HEK293 (cell line): ENCODE results near the gene LMCD1.

ENCODE experiments used
- CTCF ChIA-PET: fragments of 350-600 bp; formaldehyde crosslinking; extraction: SDS; loops from one replicate; lab custom pipeline; 2021; ENCODE audit warnings: antibody characterized with exemption; lab: Yijun Ruan, JAX
- POLR2A ChIA-PET: fragments of 300-600 bp; formaldehyde crosslinking; extraction: SDS; loops from one replicate; lab custom pipeline; 2020; ENCODE audit warnings: antibody characterized with exemption, inconsistent platforms; lab: Yijun Ruan, JAX
- H3K27ac ChIP-seq: fragments of 200-500 bp; sonication (Bioruptor generic); 2 replicates; pipeline ENCODE4 v1.5.1; 2014; ENCODE audit warnings: low read depth, low read length, control low read depth, inconsistent platforms; ENCODE audit errors: extremely low read depth
- H3K36me3 ChIP-seq, 2 experiments: fragments of 200-500 bp in 1 of 2; sonication (Bioruptor generic) in 1 of 2; 1 replicate in 1 of 2; 2 replicates in 1 of 2; pipeline ENCODE4 v1.5.1; 2014 to 2017; ENCODE audit warnings: inconsistent platforms in 2 of 2, low read length in 2 of 2; ENCODE audit not compliant: control insufficient read depth in 2 of 2, insufficient read depth in 1 of 2
- H3K4me1 ChIP-seq: fragments of 200-500 bp; sonication (Bioruptor generic); 2 replicates; pipeline ENCODE4 v1.5.1; 2014; ENCODE audit warnings: mild to moderate bottlenecking, low read length, inconsistent platforms; ENCODE audit not compliant: control insufficient read depth, insufficient read depth
- H3K4me3 ChIP-seq: 2 replicates; pipeline ENCODE4 v1.5.1; 2011; ENCODE audit warnings: low read depth, mild to moderate bottlenecking, control low read depth, low read length, moderate library complexity
- H3K9me3 ChIP-seq: fragments of 200-500 bp; sonication (Bioruptor generic); 2 replicates; pipeline ENCODE4 v1.5.1; 2014; ENCODE audit warnings: low read depth, low read length, inconsistent platforms; ENCODE audit not compliant: control insufficient read depth, insufficient read depth
- HOXC10 ChIP-seq: sonication (generic); formaldehyde crosslinking; IDR thresholded peaks from 2 replicates; pipeline ENCODE4 v1.8.1; 2023; ENCODE audit warnings: mild to moderate bottlenecking, missing genetic modification reagents
- HOXD13 ChIP-seq: sonication (generic); formaldehyde crosslinking; IDR thresholded peaks from 2 replicates; pipeline ENCODE4 v1.8.0; 2022; ENCODE audit warnings: missing genetic modification reagents, borderline replicate concordance
- KLF9 ChIP-seq: fragments of 450-650 bp; formaldehyde crosslinking; IDR thresholded peaks from 2 replicates; pipeline ENCODE4 v1.5.1; 2016; ENCODE audit warnings: missing biosample characterization, missing genetic modification characterization, low read depth
- PRDM1 ChIP-seq: fragments of 450-650 bp; formaldehyde crosslinking; IDR thresholded peaks from 2 replicates; pipeline ENCODE4; 2016; ENCODE audit warnings: missing biosample characterization, missing genetic modification characterization
- SP3 ChIP-seq: fragments of 450-650 bp; formaldehyde crosslinking; IDR thresholded peaks from 2 replicates; pipeline ENCODE4 v1.5.1; 2016; ENCODE audit warnings: missing biosample characterization, missing genetic modification characterization
- SP7 ChIP-seq: fragments of 450-650 bp; formaldehyde crosslinking; IDR thresholded peaks from 2 replicates; pipeline ENCODE4 v1.5.1; 2016; ENCODE audit warnings: missing biosample characterization, missing genetic modification characterization
- ZBTB1 ChIP-seq: fragments of 450-650 bp; formaldehyde crosslinking; IDR thresholded peaks from 2 replicates; pipeline ENCODE4 v1.5.1; 2016; ENCODE audit warnings: missing biosample characterization, missing genetic modification characterization
- ZBTB21 ChIP-seq: fragments of 450-650 bp; formaldehyde crosslinking; IDR thresholded peaks from 2 replicates; pipeline ENCODE4 v1.5.1; 2017; ENCODE audit warnings: missing biosample characterization, missing genetic modification characterization
- ZNF221 ChIP-seq: fragments of 450-650 bp; formaldehyde crosslinking; IDR thresholded peaks from 2 replicates; pipeline ENCODE4 v1.5.1; 2017; ENCODE audit warnings: missing biosample characterization, missing genetic modification characterization, borderline replicate concordance
- ZNF266 ChIP-seq: fragments of 450-650 bp; formaldehyde crosslinking; IDR thresholded peaks from 2 replicates; pipeline ENCODE4 v1.5.1; 2016; ENCODE audit warnings: missing biosample characterization, missing genetic modification characterization, low read depth
- ZNF354C ChIP-seq: fragments of 450-650 bp; formaldehyde crosslinking; IDR thresholded peaks from 2 replicates; pipeline ENCODE4 v1.5.1; 2016; ENCODE audit warnings: missing biosample characterization, missing genetic modification characterization, low read depth, borderline replicate concordance
- ZNF426 ChIP-seq: fragments of 450-650 bp; formaldehyde crosslinking; IDR thresholded peaks from 2 replicates; pipeline ENCODE4 v1.5.1; 2017; ENCODE audit warnings: missing biosample characterization, missing genetic modification characterization, mild to moderate bottlenecking, inconsistent platforms, moderate library complexity
- ZNF529 ChIP-seq: fragments of 450-650 bp; formaldehyde crosslinking; IDR thresholded peaks from 2 replicates; pipeline ENCODE4 v1.5.1; 2017; ENCODE audit warnings: missing genetic modification characterization, missing biosample characterization; ENCODE audit not compliant: insufficient replicate concordance
- ZNF555 ChIP-seq: fragments of 450-650 bp; formaldehyde crosslinking; conservative IDR thresholded peaks from 2 replicates; pipeline ENCODE4 v1.5.1; 2017; ENCODE audit warnings: missing biosample characterization, mild to moderate bottlenecking, missing genetic modification characterization, inconsistent platforms
- ZNF621 ChIP-seq: fragments of 450-650 bp; formaldehyde crosslinking; IDR thresholded peaks from 2 replicates; pipeline ENCODE4 v1.5.1; 2017; ENCODE audit warnings: missing biosample characterization, missing genetic modification characterization
- ZNF837 ChIP-seq: fragments of 450-650 bp; formaldehyde crosslinking; IDR thresholded peaks from 2 replicates; pipeline ENCODE4 v1.5.1; 2016; ENCODE audit warnings: missing biosample characterization, missing genetic modification characterization
- ZSCAN23 ChIP-seq: fragments of 450-650 bp; formaldehyde crosslinking; IDR thresholded peaks from 2 replicates; pipeline ENCODE4 v1.5.1; 2016; ENCODE audit warnings: missing biosample characterization, missing genetic modification characterization
- TF ChIP-seq, protein P1 (sequence below): fragments of 450-650 bp; formaldehyde crosslinking; IDR thresholded peaks from 2 replicates; pipeline ENCODE4 v1.5.1; 2016; ENCODE audit warnings: missing biosample characterization, missing genetic modification characterization
- TF ChIP-seq, protein P2 (sequence below): fragments of 450-650 bp; formaldehyde crosslinking; IDR thresholded peaks from 2 replicates; pipeline ENCODE4 v1.5.1; 2016; ENCODE audit warnings: missing biosample characterization, missing genetic modification characterization
- TF ChIP-seq, protein P3 (sequence below): fragments of 450-650 bp; formaldehyde crosslinking; conservative IDR thresholded peaks from 2 replicates; pipeline ENCODE4 v1.5.1; 2016; ENCODE audit warnings: low read depth, missing biosample characterization, missing genetic modification characterization
- TF ChIP-seq, protein P4 (sequence below): fragments of 450-650 bp; formaldehyde crosslinking; IDR thresholded peaks from 2 replicates; pipeline ENCODE4 v1.5.0; 2017; ENCODE audit warnings: missing biosample characterization, missing genetic modification characterization, borderline replicate concordance
- TF ChIP-seq, protein P5 (sequence below): fragments of 450-650 bp; formaldehyde crosslinking; IDR thresholded peaks from 2 replicates; pipeline ENCODE4 v1.5.1; 2016; ENCODE audit warnings: missing biosample characterization, missing genetic modification characterization

Gene LMCD1

DNA sequence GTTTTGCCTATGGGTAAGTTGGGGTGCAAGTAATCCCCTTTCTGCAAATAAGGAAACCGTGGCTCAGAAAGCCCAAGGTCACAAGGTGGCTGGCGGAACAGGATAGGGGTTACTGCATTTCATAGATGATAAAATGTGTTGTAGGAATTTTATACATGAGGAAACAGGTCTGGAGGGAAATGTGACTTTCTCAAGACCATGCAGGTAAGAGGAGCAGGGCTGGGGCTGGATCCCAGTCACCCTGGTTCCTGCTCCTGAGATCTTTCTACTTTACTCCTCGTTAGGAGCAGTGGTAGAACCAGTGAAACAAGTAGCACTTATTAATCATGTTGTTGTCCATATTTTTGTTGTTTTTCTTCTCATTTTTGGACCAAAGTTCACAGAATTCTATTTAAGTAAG is 79.8 kb downstream of the LMCD1 start (continued):
- TF ChIP-seq HOXC10 (CRISPR knock-in tag) = no peak
- TF ChIP-seq, protein P1, sequence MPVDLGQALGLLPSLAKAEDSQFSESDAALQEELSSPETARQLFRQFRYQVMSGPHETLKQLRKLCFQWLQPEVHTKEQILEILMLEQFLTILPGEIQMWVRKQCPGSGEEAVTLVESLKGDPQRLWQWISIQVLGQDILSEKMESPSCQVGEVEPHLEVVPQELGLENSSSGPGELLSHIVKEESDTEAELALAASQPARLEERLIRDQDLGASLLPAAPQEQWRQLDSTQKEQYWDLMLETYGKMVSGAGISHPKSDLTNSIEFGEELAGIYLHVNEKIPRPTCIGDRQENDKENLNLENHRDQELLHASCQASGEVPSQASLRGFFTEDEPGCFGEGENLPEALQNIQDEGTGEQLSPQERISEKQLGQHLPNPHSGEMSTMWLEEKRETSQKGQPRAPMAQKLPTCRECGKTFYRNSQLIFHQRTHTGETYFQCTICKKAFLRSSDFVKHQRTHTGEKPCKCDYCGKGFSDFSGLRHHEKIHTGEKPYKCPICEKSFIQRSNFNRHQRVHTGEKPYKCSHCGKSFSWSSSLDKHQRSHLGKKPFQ (tag by site-specific recombination) = no peak
- TF ChIP-seq ZNF221 (tag by site-specific recombination) = no peak

DNA sequence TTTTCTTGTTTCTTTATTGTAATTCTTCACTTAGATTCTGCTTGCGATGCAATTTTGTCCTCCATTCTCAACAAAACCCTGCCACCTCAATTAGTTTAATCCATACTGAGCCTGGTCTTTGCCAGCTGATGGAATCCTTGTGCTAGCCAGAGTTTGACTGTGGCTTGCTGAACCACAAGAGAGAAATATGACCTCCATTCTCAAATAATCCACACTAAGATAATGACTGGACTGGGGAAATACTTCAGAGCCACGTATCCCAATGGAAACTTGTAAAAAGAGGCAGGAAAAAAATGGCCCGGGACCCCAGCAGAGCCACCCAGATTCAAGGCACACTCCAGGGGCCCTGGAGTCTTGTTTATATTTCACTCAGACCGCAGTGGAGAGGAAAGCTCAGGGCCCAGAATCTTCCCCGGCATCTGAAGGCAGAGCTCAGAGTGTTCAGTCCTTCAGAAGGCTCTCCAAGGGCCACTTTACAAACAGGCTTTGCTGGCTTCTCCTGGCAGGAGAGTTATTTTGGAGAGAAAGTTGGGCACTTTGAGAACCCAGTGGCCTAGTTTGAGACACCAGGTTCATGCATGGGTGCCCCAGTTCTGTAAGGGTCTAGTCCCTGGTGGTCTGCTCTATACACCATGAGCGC is 80.3 kb downstream of the LMCD1 start:
- Histone ChIP-seq H3K36me3 (no peaks in the 10 kb centered on the region), H3K4me3 (no peak overlapping the region), H3K27ac (no peak overlapping the region), H3K9me3 (no peaks in the 10 kb centered on the region), H3K4me1 (no peaks in the 10 kb centered on the region)
- CTCF ChIA-PET = interaction anchor here (0.6 to 0.7 kb wide), 2 partner anchors 188 to 218 kb away, joined by 3 read pairs; partner anchors contain the start of gene OXTR
- POLR2A ChIA-PET = no interaction called here
- no peak for TF ChIP-seq ZNF837 (tag by site-specific recombination)
- TF ChIP-seq KLF9 = no peak
- TF ChIP-seq ZNF426 = no peak
- TF ChIP-seq, protein P2, sequence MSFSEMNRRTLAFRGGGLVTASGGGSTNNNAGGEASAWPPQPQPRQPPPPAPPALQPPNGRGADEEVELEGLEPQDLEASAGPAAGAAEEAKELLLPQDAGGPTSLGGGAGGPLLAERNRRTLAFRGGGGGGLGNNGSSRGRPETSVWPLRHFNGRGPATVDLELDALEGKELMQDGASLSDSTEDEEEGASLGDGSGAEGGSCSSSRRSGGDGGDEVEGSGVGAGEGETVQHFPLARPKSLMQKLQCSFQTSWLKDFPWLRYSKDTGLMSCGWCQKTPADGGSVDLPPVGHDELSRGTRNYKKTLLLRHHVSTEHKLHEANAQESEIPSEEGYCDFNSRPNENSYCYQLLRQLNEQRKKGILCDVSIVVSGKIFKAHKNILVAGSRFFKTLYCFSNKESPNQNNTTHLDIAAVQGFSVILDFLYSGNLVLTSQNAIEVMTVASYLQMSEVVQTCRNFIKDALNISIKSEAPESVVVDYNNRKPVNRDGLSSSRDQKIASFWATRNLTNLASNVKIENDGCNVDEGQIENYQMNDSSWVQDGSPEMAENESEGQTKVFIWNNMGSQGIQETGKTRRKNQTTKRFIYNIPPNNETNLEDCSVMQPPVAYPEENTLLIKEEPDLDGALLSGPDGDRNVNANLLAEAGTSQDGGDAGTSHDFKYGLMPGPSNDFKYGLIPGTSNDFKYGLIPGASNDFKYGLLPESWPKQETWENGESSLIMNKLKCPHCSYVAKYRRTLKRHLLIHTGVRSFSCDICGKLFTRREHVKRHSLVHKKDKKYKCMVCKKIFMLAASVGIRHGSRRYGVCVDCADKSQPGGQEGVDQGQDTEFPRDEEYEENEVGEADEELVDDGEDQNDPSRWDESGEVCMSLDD (tag by site-specific recombination) = no peak
- no peak for TF ChIP-seq ZNF266 (tag by site-specific recombination)
- TF ChIP-seq SP3 = no peak
- no peak for TF ChIP-seq SP7
- TF ChIP-seq PRDM1 (tag by site-specific recombination) = no peak
- TF ChIP-seq, protein P3, sequence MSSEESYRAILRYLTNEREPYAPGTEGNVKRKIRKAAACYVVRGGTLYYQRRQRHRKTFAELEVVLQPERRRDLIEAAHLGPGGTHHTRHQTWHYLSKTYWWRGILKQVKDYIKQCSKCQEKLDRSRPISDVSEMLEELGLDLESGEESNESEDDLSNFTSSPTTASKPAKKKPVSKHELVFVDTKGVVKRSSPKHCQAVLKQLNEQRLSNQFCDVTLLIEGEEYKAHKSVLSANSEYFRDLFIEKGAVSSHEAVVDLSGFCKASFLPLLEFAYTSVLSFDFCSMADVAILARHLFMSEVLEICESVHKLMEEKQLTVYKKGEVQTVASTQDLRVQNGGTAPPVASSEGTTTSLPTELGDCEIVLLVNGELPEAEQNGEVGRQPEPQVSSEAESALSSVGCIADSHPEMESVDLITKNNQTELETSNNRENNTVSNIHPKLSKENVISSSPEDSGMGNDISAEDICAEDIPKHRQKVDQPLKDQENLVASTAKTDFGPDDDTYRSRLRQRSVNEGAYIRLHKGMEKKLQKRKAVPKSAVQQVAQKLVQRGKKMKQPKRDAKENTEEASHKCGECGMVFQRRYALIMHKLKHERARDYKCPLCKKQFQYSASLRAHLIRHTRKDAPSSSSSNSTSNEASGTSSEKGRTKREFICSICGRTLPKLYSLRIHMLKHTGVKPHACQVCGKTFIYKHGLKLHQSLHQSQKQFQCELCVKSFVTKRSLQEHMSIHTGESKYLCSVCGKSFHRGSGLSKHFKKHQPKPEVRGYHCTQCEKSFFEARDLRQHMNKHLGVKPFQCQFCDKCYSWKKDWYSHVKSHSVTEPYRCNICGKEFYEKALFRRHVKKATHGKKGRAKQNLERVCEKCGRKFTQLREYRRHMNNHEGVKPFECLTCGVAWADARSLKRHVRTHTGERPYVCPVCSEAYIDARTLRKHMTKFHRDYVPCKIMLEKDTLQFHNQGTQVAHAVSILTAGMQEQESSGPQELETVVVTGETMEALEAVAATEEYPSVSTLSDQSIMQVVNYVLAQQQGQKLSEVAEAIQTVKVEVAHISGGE (tag by site-specific recombination) = no peak
- no peak for TF ChIP-seq ZNF354C (tag by site-specific recombination)
- TF ChIP-seq ZNF529 (tag by site-specific recombination) = no peak
- TF ChIP-seq ZSCAN23 (tag by site-specific recombination) = no peak

DNA sequence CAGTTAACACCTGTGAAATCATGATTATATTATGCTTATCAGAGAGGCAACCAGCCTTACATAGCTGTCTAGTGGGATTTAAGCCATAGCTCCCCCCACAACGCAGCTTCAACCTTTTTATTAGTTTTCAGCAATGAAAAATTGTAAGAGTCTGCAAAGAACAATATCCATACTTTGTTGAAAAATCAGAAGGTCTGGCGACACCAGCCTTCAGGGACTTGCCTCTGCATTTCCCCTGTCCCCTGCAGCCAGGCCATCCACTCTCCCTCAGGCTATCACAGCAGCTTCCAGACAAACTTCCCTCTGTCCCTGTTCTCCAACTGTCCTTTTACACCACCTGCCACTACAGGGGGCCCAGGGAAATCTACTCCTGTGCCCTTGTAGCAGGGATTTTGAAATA is 83.0 kb downstream of the LMCD1 start:
- POLR2A ChIA-PET = no interaction called here
- Histone ChIP-seq H3K4me3 (no peak overlapping the region), H3K36me3 (no peaks in the 10 kb centered on the region)
- TF ChIP-seq HOXC10 (CRISPR knock-in tag) = no peak
- no peak for TF ChIP-seq HOXD13 (CRISPR knock-in tag)
- no peak for TF ChIP-seq ZNF555
- TF ChIP-seq, protein P4, sequence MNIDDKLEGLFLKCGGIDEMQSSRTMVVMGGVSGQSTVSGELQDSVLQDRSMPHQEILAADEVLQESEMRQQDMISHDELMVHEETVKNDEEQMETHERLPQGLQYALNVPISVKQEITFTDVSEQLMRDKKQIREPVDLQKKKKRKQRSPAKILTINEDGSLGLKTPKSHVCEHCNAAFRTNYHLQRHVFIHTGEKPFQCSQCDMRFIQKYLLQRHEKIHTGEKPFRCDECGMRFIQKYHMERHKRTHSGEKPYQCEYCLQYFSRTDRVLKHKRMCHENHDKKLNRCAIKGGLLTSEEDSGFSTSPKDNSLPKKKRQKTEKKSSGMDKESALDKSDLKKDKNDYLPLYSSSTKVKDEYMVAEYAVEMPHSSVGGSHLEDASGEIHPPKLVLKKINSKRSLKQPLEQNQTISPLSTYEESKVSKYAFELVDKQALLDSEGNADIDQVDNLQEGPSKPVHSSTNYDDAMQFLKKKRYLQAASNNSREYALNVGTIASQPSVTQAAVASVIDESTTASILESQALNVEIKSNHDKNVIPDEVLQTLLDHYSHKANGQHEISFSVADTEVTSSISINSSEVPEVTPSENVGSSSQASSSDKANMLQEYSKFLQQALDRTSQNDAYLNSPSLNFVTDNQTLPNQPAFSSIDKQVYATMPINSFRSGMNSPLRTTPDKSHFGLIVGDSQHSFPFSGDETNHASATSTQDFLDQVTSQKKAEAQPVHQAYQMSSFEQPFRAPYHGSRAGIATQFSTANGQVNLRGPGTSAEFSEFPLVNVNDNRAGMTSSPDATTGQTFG = no peak
- TF ChIP-seq, protein P5, sequence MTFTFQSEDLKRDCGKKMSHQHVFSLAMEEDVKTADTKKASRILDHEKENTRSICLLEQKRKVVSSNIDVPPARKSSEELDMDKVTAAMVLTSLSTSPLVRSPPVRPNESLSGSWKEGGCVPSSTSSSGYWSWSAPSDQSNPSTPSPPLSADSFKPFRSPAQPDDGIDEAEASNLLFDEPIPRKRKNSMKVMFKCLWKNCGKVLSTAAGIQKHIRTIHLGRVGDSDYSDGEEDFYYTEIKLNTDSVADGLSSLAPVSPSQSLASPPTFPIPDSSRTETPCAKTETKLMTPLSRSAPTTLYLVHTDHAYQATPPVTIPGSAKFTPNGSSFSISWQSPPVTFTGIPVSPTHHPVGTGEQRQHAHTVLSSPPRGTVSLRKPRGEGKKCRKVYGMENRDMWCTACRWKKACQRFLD (tag by site-specific recombination) = no peak
- TF ChIP-seq ZBTB1 (tag by site-specific recombination) = no peak
- no peak for TF ChIP-seq ZNF426
- TF ChIP-seq ZBTB21 (tag by site-specific recombination) = no peak
- no peak for TF ChIP-seq ZNF621 (tag by site-specific recombination)
- TF ChIP-seq, all 188 proteins: peak for 0
- Histone ChIP-seq H3K9me3 (no peaks in the 10 kb centered on the region), H3K4me1 (no peaks in the 10 kb centered on the region), H3K27ac (no peak overlapping the region)
- CTCF ChIA-PET = no interaction called here
